Measurements from ENCODE around the gene TARP.

- TF ChIP-seq, protein P1, sequence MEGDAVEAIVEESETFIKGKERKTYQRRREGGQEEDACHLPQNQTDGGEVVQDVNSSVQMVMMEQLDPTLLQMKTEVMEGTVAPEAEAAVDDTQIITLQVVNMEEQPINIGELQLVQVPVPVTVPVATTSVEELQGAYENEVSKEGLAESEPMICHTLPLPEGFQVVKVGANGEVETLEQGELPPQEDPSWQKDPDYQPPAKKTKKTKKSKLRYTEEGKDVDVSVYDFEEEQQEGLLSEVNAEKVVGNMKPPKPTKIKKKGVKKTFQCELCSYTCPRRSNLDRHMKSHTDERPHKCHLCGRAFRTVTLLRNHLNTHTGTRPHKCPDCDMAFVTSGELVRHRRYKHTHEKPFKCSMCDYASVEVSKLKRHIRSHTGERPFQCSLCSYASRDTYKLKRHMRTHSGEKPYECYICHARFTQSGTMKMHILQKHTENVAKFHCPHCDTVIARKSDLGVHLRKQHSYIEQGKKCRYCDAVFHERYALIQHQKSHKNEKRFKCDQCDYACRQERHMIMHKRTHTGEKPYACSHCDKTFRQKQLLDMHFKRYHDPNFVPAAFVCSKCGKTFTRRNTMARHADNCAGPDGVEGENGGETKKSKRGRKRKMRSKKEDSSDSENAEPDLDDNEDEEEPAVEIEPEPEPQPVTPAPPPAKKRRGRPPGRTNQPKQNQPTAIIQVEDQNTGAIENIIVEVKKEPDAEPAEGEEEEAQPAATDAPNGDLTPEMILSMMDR (IDR thresholded peaks at IDR 0.05; ENCODE audit: low read depth, low read length), result no peak
- TF ChIP-seq EZH2phosphoT487 (IDR thresholded peaks at IDR 0.05; ENCODE audit: low read depth), result no peak
Measured at GRCh38 chr7:38284553-38284952, 11.1 kb upstream of the TARP start.

Data from OCI-LY3 (cell line).